ENCODE data around the gene L1TD1. TPM values are rescaled to one million over a fixed set of nuclear protein-coding genes. Genes with fewer than 3 reads are reported as not detected.
"Not testable (repeated sequence)": the region's sequence is repeated elsewhere in the genome, so short reads cannot be mapped to it uniquely, and the experiment has no call there.

The L1TD1 gene
- not detected in 2 replicates for total RNA-seq

GRCh38 chr1:62194651-62195544 is at the start of gene L1TD1:
TSS of gene L1TD1 (plus strand) at chr1:62194849. CDS start at chr1:62206629, 11,780 bp downstream.
- DNase-seq: no peak

GRCh38 chr1:62159940-62160348 is 34.7 kb upstream of the L1TD1 start:
- DNase-seq: no peak

GRCh38 chr1:62161711-62162110 is 32.9 kb upstream of the L1TD1 start:
- no peak for DNase-seq

GRCh38 chr1:62170380-62170779 is 24.3 kb upstream of the L1TD1 start:
- not testable (repeated sequence) for DNase-seq

GRCh38 chr1:62175568-62176179 is 19.0 kb upstream of the L1TD1 start:
- DNase-seq: peak; percentile 67

- DNase-seq: no peak
Measured at GRCh38 chr1:62176597-62177312, 17.9 kb upstream of the L1TD1 start.

GRCh38 chr1:62177621-62178020 is 17.0 kb upstream of the L1TD1 start:
- no peak for DNase-seq

GRCh38 chr1:62178372-62178771 is 16.3 kb upstream of the L1TD1 start:
- DNase-seq: no peak

- not testable (repeated sequence) for DNase-seq
Measured at GRCh38 chr1:62180054-62180453, 14.6 kb upstream of the L1TD1 start.

GRCh38 chr1:62180639-62181038 is 14.0 kb upstream of the L1TD1 start:
- DNase-seq: peak; percentile 2

GRCh38 chr1:62181532-62181931 is 13.1 kb upstream of the L1TD1 start:
- no peak for DNase-seq

- DNase-seq: not testable (repeated sequence)
Measured at GRCh38 chr1:62182157-62182556, 12.5 kb upstream of the L1TD1 start.

- DNase-seq: not testable (repeated sequence)
Measured at GRCh38 chr1:62183164-62184020, 11.3 kb upstream of the L1TD1 start.

- DNase-seq: no peak
Measured at GRCh38 chr1:62184336-62184735, 10.3 kb upstream of the L1TD1 start.

GRCh38 chr1:62185233-62185632 is 9.4 kb upstream of the L1TD1 start:
- not testable (repeated sequence) for DNase-seq

- no peak for DNase-seq
Measured at GRCh38 chr1:62185677-62186076, 9.0 kb upstream of the L1TD1 start.

- no peak for DNase-seq
Measured at GRCh38 chr1:62187548-62187947, 7.1 kb upstream of the L1TD1 start.

- DNase-seq: no peak
Measured at GRCh38 chr1:62188111-62188510, 6.5 kb upstream of the L1TD1 start.

- no peak for DNase-seq
Measured at GRCh38 chr1:62196086-62196690, 1.5 kb downstream of the L1TD1 start.

- no peak for DNase-seq
Measured at GRCh38 chr1:62198069-62198780, 3.6 kb downstream of the L1TD1 start.

GRCh38 chr1:62198781-62199125 is 4.1 kb downstream of the L1TD1 start:
- no peak for DNase-seq
